GM18511 (cell line): ENCODE measurements around the gene SSPN.

Experiments used
- ATAC-seq: cut with Tn5 transposase; IDR thresholded peaks from one replicate; pipeline ENCODE4 v1.9.1; 2021; ENCODE audit warnings: mild to moderate bottlenecking, moderate library complexity; ENCODE audit not compliant: unreplicated experiment

The SSPN gene, protein sequence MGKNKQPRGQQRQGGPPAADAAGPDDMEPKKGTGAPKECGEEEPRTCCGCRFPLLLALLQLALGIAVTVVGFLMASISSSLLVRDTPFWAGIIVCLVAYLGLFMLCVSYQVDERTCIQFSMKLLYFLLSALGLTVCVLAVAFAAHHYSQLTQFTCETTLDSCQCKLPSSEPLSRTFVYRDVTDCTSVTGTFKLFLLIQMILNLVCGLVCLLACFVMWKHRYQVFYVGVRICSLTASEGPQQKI

DNA sequence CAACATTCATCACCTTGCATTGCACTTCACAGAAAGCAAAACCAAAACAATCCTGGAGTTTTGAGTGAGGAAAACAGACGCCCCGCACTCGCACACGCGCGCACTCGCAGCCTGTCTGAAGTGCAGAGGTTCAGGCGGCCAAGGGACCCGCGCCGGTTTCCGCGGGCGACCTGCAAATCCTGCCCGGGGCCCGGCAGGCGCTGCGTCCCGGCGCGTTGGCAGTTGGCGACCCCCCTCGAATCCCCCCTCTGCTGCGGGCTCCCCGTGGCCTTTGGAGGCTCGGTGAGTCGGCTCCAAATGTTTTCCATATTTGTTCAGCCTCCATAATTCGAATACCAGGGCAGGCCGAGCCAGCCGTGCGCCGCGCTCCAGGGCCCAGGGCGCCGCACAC lies at the start of gene SSPN:
TSS of gene SSPN (plus strand) at position 324 of the 391 bp plus-strand sequence. CDS start 100 bp downstream, outside the sequence.
- ATAC-seq, result peak; percentile 60

DNA sequence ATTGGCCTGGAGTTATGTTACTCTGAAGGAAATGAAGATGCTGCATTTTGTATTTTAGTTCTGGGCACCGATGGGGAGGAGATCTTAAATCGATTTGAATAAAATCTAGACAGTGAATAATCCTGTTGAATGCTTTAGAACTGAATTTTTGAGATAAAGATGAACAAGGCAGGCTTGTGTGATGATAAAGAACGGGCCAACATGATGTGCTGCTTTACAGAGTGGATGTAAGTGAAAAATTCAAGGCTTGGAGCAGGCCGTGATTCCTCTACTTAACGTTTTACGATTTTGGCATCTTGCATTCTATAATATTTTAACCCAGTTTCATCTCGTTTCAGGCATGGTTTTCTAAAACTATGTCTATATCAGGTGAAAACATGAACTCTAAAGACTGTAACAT lies 47.1 kb upstream of the SSPN start:
- ATAC-seq, result no peak

DNA sequence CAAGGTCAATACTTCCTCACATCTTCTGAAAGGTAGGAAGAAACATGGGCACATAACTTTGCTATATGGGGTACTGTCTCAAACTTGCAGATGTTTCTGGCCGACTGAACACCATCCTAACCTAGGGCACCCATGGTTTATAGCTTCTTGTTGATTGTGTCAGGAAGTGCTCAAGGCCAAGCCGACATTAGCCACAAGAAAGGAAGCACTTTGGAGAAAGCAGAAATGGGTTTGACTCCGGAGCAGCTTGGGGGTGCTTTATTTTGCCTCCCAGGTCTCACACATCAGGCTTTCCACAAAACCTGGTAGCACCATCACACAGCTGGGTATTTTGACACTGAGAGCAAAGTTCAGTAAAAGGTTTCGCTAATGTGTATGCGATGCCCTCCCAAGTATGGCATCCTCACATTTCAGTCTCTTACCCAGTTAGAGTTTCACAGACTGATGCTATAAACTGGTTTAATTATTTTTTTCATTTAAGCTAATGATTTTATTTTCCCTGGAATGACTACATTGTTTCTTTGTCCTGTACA lies 45.3 kb upstream of the SSPN start:
- no peak for ATAC-seq

DNA sequence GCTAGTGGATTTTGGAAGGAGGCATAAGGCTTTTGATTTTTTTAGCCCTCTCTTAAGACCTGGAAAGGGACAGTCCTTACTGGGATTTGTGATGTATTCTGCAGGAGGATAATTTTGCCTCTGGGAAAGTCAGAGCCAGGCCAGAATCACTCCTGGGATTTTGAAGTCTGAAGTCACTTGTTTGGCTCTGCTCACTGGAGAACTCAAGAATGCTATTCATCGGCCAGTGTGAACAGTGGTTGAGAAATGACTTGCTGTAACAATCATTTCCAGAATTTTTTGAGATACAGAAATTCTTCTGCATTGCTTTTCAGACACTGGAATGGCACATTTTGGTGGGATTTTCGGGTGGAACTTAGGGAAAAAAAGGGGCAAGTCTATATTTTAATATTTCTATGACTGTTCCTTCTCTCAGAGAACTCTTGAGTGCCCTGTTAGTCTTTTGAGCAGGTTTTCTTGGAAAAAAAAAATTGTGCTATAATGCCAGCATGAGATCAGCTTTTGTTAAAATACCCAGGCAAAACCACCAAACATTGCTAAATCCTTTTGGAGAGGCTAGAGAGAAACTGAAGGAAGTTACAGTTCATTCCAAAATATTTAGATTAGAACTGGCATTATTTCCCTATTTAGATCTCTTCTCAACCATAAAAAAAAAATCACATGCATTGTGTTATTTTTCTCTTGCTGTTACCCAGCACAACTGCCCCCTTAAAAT lies 44.5 kb upstream of the SSPN start:
- no peak for ATAC-seq

DNA sequence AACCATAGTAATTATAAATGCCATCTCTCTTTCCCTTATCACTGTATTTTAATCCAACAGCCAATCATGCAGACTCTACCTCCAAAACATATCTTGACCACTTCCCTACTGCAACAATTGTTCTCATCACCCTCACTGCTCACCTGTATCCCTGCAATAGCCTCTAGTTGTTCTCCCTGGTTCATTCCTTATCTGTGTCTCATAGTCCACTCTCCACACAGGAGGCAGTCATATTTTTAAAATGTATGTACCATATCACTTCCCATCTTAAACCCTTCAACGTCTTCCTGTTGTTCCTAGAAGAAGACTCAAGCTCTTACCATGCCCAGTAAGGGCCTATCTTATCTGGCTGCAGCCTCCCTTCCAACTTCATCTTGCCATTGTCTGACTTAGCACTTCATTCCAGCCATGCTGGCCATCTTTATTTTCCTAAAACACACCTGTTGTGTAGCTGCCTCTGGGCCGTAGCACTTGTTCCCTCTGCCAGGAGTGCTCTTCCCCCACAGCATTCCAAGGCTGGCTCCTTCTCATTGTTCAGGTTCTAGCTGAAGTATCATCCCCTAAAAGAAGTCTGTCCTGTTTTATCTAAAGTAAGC lies 42.8 kb upstream of the SSPN start:
- no peak for ATAC-seq

DNA sequence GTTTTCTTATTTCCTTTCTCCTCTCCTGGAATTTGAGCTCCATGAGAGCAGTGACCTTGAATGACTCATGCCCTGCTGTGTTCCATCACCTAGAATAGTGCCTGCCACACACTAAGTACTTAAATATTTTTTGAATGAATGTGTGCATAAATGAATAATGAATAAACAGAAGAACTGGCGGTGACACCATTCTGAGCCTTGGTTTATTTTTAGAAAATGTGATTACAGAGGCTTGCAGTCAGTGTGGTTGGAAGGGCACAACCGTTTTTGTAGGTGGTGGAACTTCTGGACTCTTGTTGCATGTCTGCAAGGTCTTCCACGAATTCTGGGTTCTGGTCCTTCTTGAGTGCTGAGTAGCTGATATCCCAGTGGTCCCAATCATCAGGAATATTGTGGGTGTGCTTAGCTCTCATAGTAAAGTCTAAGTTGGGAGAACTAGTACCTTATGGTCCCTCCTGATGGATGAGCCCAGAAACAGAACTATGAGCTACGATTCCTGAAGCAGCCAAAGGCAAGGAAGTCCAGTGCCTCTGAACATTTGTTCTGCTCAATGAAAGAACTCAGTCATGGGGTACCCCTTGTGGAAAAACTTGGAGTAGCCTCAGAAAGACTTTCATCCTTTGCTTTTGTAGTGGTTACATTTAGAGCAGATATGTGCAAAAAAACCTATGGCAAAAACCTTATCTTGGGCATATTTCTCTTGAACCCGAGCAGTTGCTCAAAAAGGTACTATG lies 41.8 kb upstream of the SSPN start:
- ATAC-seq, result no peak

DNA sequence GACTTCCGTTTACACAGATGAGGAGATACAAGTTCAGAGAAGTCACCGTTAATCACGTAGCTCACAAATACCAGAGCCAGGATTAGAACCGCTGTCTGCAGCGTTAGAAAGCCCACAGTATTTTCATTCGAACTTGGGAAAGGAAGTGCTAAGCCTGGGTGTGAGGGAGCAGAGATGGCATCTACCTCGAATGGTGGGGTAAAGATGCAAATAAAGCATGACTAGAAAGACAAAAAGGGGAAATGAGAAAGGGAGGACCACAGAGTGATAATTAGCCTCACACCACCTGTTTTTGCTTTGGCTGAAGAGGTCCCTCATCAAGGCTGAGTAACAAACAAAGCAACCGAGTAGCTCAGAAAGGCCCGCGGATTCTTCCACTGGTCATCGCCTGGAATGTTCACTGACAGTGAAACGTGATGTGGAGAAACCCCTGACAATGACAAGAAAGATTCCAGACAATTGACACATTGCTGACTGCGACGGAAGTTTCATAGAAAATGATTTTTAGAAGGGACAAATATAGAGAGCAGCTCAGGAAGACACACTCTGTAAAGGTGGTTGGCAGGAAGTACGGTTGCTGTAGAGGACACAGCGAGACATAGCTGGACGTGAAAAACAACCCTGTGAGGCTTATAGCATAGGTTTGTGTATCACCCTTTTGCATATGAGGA lies 39.0 kb upstream of the SSPN start:
- ATAC-seq, result peak; percentile 82

DNA sequence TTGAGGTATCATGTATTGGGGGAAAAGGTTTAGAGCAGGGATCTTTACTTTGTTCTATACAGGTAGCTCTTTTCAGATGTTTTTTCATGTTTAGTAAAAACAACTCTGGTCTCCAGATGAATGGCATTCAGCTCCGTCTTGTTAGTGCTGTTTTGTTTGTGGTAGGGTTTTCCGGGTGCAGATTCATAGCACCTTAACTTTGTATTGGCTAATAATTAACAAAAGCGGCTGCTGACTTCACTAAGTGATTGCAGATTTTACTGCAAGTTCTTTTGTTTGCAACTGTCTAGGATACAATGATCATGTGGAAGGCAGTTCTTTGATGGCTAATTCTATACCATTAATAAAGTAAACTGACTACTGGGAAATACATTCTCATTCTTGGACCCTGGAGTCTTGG lies 38.4 kb upstream of the SSPN start:
- peak; percentile 41 for ATAC-seq

DNA sequence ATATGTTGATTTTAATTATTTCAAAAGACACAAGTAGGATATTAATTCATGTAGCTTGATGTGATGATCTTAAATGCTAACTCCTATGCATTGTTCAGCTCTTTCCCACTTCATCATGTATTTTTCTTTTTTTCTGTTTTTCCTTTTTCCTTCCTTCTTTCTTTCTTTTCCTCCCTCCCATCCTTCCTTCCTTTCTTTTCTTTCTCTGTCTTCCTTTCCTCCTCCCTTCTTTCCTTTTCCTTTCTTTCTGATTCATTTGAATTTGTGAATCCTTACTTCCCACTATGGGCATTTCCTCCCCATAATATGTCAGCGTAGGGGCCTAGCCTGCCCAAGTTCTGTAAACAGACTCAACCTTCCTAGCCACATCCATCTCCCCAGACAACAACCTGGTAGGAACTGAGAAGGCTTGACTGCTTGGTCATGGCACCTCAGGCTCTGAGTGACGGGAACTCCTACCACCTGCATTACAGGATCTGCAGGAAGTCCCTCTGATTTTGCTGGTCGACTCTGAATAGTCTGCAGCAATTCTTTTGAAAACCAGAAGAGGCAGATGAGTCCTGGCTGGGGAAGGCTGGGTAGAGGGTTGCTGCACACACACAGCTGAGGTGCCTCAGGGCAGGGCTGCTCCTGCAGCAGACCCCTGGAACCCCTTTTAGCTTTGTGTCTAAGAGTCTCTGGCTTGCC lies 37.2 kb upstream of the SSPN start:
- no peak for ATAC-seq

DNA sequence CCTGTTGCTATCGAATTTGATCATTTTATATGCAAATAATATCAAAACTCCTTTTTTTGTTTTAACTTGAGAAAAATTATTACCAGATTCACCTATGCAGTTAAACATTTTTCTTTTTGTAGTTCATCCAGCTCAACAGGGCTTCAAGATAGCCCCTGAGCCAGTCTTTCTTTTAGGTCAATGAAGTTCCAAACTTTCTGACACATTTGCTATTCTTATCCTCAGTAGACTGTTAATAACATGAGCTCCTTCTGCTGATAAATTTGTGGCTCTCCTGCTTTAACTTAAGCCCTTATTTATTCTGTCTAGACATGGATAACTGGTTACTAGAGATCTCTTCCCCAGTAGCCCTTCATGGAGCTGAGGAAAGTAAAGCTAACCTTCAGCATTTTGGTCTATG lies 33.2 kb upstream of the SSPN start:
- ATAC-seq, result no peak

DNA sequence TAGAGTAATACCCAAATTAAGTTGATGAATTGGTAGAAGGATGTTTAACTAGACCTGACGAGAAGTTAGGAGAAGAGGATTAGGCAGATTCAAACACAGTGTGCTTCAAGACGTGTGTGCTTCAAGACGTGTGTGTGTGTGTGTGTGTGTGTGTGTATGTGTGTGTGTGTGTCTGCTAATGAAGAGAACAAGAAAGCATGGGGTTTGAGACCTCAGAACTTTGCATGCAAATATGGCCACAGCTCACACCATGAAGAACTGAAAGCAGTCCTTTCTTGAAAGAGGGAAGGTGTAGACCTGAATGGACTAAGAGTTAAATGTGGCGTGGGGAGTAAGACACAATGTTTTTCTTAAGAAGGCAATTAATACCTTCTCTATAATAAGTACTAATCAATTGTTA lies 32.5 kb upstream of the SSPN start:
- ATAC-seq, result peak; percentile 85

DNA sequence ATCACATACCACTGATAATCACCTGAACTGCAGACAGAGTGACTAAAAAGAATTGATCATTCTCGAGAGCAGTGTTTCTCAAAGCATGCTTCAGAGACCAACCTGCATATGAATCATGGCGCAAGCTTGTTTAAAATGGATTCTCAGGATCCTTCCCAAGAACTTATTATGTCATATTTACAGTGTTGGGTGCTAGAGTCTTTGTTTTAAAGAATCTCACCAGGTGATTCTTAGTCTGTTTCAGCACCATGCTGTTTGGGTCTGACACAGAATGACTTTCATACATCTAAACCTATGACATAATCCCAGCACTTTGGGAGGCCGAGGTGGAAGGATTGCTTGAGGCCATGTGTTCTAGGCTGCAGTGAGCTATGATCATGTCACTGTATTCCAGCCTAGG lies 31.3 kb upstream of the SSPN start:
- no peak for ATAC-seq

DNA sequence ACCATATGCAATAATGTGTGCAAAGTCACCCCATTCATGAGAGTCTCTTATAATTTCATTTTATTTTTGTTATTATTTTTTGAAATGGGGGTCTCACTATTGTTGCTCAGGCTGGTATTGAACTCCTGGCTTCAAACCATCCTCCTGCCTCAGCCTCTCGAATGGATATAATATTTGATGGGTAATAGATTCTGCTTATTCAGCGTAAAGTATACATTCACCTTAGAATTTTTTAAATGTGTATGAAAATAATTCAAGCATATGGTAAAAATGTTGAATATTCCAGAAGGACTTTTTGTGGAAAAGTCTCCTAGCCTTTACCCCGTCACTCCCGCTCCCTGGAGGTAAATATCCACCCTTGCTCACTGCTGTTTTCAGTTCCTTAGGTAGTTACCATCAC lies 23.4 kb upstream of the SSPN start:
- ATAC-seq, result no peak

DNA sequence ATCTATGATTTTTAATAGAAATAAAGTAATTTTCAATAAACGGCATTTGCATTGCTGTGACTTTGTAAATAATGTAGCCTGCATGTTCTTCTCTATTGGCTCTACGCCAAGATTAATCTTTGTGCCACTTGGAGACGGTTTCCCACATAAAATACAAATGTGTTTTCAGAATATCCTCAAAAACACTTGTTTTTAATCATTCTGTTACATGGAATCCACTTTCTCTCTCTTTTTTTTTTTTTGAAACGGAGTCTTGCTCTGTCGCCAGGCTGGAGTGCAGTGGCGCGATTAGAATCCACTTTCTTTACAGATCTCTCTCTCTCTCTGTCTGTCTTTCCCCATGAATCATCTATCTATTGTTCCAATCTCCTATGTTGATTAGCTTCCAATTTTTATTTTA lies 22.8 kb upstream of the SSPN start:
- no peak for ATAC-seq

DNA sequence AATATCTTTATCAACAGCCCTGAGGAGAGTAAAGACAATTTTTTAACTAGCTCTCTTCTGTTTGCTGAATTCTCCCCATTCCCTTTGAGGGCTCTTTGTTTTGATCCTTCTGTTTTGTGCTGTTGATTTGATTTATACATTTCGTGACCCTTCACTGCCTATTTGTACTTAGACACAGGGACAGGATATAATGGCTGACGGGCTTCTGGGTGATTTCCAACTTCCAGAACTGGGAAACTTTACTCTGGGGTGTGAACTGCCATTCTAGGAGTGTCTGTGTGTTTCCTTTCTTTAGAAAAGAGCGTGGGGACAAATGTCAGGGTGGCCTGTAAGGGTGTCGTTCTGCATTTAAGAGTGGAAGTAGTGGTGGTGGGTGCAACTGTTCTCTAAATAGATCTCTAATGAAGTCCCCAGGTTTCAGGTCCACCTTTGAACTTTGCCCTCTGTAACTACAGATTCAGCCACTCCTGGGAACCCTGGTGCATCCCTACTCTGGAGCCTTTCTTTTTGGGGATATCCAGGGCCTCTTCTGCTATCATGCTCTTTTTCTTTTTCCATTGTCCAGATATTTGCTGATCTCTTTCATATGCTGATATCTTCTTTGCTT lies 22.3 kb upstream of the SSPN start:
- ATAC-seq, result peak; percentile 48

DNA sequence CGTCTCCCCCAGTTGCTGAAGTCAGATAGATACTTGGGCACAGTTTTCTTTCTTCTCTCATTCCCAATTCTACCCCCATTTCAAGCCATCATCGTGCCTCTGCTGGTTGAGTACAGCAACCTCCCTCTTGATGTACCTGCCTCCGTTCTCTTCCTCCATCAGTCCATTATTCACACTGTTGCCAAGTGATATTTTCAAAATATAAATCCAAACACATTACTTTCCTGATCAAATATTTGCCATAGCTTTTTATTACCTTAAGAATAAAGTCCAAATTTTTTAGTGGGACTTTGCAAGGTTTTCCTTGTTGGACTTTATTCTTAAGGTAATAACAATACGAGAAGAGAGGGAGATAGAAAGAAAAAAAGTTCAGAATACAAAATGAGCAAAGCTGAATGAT lies 18.6 kb upstream of the SSPN start:
- no peak for ATAC-seq

DNA sequence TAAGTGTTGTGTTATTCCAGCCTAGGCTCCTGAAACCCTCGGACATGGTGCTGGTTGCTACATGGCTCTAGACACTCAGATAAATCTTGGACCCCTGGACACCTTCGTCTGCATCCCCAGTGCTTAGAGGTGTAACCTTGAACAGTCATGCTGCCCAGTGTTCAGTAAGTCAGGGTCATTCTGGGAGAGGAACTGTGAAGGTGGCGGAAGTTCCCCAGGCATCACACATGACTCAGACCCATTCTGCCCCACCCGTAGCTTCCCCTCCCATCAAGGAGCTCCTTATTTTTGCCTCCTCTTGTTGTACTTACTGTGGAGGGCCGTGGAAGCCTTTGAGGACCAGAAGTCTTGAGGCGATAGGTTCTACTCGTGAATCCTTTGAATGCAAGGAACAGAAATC lies 18.1 kb upstream of the SSPN start:
- no peak for ATAC-seq

DNA sequence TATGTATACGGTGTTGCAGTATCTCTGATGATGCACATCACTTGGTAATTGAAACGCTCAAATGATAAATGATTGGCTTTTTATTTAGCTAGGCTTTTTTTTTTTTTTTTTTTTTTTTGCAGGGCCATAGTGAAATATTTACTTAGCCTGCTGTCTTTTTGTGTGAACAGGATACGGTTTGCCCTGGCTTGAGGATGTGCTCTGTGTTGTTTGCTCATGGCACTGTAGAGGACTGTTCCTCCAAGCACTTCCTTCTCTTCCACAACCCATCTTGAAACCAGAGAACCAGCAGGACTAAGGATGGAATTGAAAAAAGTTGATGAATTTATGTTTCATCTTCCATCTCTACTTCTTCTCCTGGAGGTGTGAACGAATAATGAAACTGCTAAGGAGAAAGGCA lies 15.5 kb upstream of the SSPN start:
- ATAC-seq, result no peak

DNA sequence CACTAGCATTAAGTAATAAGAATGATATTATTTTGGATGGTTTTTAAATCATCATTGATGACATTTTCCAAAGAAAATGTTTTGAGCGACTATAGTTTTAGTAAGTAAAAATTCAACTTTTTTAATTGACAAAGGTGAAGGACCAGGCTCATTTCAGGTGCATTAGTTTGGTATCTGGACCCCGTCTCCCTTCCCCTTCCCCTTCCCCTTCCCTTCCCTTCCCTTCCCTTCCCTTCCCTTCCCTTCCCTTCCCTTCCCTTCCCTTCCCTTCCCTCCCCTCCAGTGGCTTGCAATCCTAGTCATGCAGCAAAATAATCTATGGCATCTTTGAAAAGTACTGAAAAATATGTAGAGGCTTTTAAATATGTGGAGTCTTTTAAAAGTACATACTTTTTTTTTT lies 13.0 kb upstream of the SSPN start:
- no peak for ATAC-seq
